Right lobe of liver (tissue), 6 donors: ENCODE results near the gene NFXL1. TPM values are rescaled to one million over a fixed set of nuclear protein-coding genes. Genes with fewer than 3 reads are reported as not detected.

Experiments used
- ATAC-seq, 4 donors: fragments of 200-7000 bp; cut with Tn5 transposase; one replicate each; pipeline ENCODE4 v1.9.1; 2020; ENCODE audit warnings: mild to moderate bottlenecking in 4 of 4, moderate library complexity in 4 of 4
- DNase-seq, 3 donors: peaks; one replicate each; pipeline ENCODE4 v3.0.0-alpha.2; 2020
- H3K27ac ChIP-seq, 3 donors: fragments of 200-600 bp; one replicate each; pipeline ENCODE4 v1.8.0; 2022
- H3K27me3 ChIP-seq, 2 donors: fragments of 200-600 bp; one replicate each; pipeline ENCODE4 v1.8.0; 2022
- H3K36me3 ChIP-seq, 4 donors: fragments of 200-600 bp; sonication (generic) in 1 of 4; one replicate each; pipeline versions ENCODE4 v1.5.1 to v1.8.0; 2017 to 2022; ENCODE audit warnings: control low read depth in 1 of 4
- H3K4me1 ChIP-seq, 4 donors: fragments of 200-600 bp; sonication (generic) in 1 of 4; one replicate each; pipeline versions ENCODE4 v1.5.1 to v1.8.0; 2017 to 2022; ENCODE audit warnings: control low read depth in 1 of 4
- H3K4me3 ChIP-seq, 3 donors: fragments of 200-600 bp; one replicate each; pipeline ENCODE4 v1.8.0; 2022
- H3K9me3 ChIP-seq, 4 donors: fragments of 200-600 bp; sonication (generic) in 1 of 4; one replicate each; pipeline versions ENCODE4 v1.5.1 to v1.8.0; 2017 to 2022; ENCODE audit warnings: control low read depth in 1 of 4
- CTCF ChIP-seq, 4 donors: fragments of 200-600 bp in 3 of 4; fragments of 450-650 bp in 1 of 4; IDR thresholded peaks; one replicate each; pipeline versions ENCODE4 v1.5.1 to v1.8.0; 2016 to 2022; ENCODE audit warnings: antibody characterized with exemption in 4 of 4, mild to moderate bottlenecking in 2 of 4
- POLR2A ChIP-seq: fragments of 450-650 bp; IDR thresholded peaks from one replicate; pipeline ENCODE4 v1.6.1; 2017; ENCODE audit warnings: antibody characterized with exemption, mild to moderate bottlenecking
- WGBS: methylation state at CpG from one replicate; pipeline ENCODE4 v1.1.6; 2018; ENCODE audit warnings: low coverage, low lambda C conversion rate; ENCODE audit not compliant: insufficient coverage; ENCODE audit errors: missing lambda C conversion rate; 5-methylcytosine and 5-hydroxymethylcytosine counted together
- intact Hi-C, 2 donors: fragments of 100-400 bp; cut with DNase I; formaldehyde crosslinking; loops; one replicate each; pipeline versions ENCODE4 v1.11.2 to v1.14.1; 2022
- total RNA-seq, 6 experiments: library from RNA; depleted of rRNA in 2 of 6; stranded (reverse); fragments of >200 nt in 2 of 6; fragmentation: NEBNext Ultra II Directional in 3 of 6; extraction: Animal tissue kit (Norgen Biotek cat#: 25700) in 3 of 6; gene quantifications; one replicate each; pipeline versions ENCODE4 v1.1.0 to v1.2.4, GENCODE V29; 2016 to 2023
- donor health status: DM: no; HTN: yes; CAD: no.
- donor health status: DM: no; HTN: no; CAD: no.
- donor health status: DM: no; HTN: no; CAD: no.
- donor health status: DM: no; HTN: yes; CAD: no.
- donor health status: DM: no; HTN: yes; CAD: no.

The NFXL1 gene
- total RNA-seq, 6 experiments from 2014 or later, result 4.9 to 11.0 (median 7.9) TPM

- H3K4me3 ChIP-seq, result no peak overlapping the region
- DNase-seq, result no peak
- H3K4me1 ChIP-seq, result no peaks in the 10 kb centered on the region
- no peak for ATAC-seq
- H3K9me3 ChIP-seq, result no peaks in the 10 kb centered on the region
- 80% methylated on average over 2 of the region's 2 CpGs for WGBS
- intact Hi-C loops, result no loop called here
- no peaks in the 10 kb centered on the region for H3K27me3 ChIP-seq
- TF ChIP-seq POLR2A (no peak), CTCF (IDR thresholded peaks at IDR 0.05) (no peak)
- no peak overlapping the region for H3K27ac ChIP-seq
- peaks cover 0 to 9% (median 1%) of the 10 kb centered on the region in 4 donors for H3K36me3 ChIP-seq
These were observed 66.3 kb downstream of the NFXL1 start for GRCh38 chr4:47848041-47848440.

- TF ChIP-seq POLR2A, result no peak
- no peak for TF ChIP-seq CTCF (IDR thresholded peaks at IDR 0.05)
- ATAC-seq, result no peak
- Histone ChIP-seq H3K4me1 (no peaks in the 10 kb centered on the region), H3K36me3 (peaks cover 0 to 4% (median 0%) of the 10 kb centered on the region in 4 donors), H3K27me3 (no peaks in the 10 kb centered on the region), H3K4me3 (no peak overlapping the region), H3K9me3 (no peaks in the 10 kb centered on the region), H3K27ac (no peak overlapping the region)
- DNase-seq, result no peak
- intact Hi-C loops, result no loop called here
These were observed 71.4 kb downstream of the NFXL1 start for GRCh38 chr4:47842985-47843384.

- DNase-seq, result no peak
- H3K4me3 ChIP-seq, result no peak overlapping the region
- H3K9me3 ChIP-seq, result no peaks in the 10 kb centered on the region
- peaks cover 0 to 16% (median 0%) of the 10 kb centered on the region in 4 donors for H3K4me1 ChIP-seq
- WGBS, result 86% methylated on average over 1 of the region's 1 CpG
- no peak overlapping the region for H3K27ac ChIP-seq
- TF ChIP-seq CTCF (IDR thresholded peaks at IDR 0.05) (no peak), POLR2A (no peak)
- ATAC-seq, result no peak
- intact Hi-C loops, result no loop called here
- H3K27me3 ChIP-seq, result no peaks in the 10 kb centered on the region
- peaks cover 0 to 4% (median 0%) of the 10 kb centered on the region in 4 donors for H3K36me3 ChIP-seq
These were observed 74.1 kb downstream of the NFXL1 start for GRCh38 chr4:47840291-47840690.

- no peak for DNase-seq
- ATAC-seq, result peak in 1 of 4 donors; percentile 5
These were observed 75.1 kb downstream of the NFXL1 start for GRCh38 chr4:47839259-47839658.

More at GRCh38 chr4:47839259-47839658, 75.1 kb downstream of the NFXL1 start:
- Histone ChIP-seq H3K4me1 (peaks cover 0 to 16% (median 0%) of the 10 kb centered on the region in 4 donors), H3K27me3 (no peaks in the 10 kb centered on the region), H3K36me3 (peaks cover 0 to under 1% (median 0%) of the 10 kb centered on the region in 4 donors), H3K4me3 (no peak overlapping the region), H3K27ac (no peak overlapping the region), H3K9me3 (no peaks in the 10 kb centered on the region)
- WGBS, result 62% methylated on average over 5 of the region's 5 CpGs
- intact Hi-C loops, result loop anchor here (10.0 kb wide), 2 partner anchors 134 to 154 kb away; no protein-coding TSS in a partner anchor
- TF ChIP-seq POLR2A (no peak), CTCF (IDR thresholded peaks at IDR 0.05) (peak in 3 of 4 donors; percentile 29 to 33 (median 31))
